ENCODE data around the gene CASP14.
A peak's percentile ranks its signal among the peaks of the same experiment; 100 is the strongest.

GRCh38 chr19:15091918-15092753, 42.9 kb downstream of the CASP14 start:
- TF ChIP-seq CTCF (IDR thresholded peaks at IDR 0.05; ENCODE audit: low read depth, low read length) (peak; percentile 44), MAX (IDR thresholded peaks at IDR 0.05; ENCODE audit: low read depth, low read length) (no peak), POLR2A (IDR thresholded peaks at IDR 0.05; ENCODE audit: extremely low read depth, insufficient read length) (no peak), MYC (IDR thresholded peaks at IDR 0.05; ENCODE audit: low read depth, low read length) (no peak)

Data from NB4 (cell line).